GM18870 (cell line): ENCODE data around the gene TAPBPL.

Source experiments
- ATAC-seq: cut with Tn5 transposase; IDR thresholded peaks from one replicate; pipeline ENCODE4 v1.9.1; 2021; ENCODE audit warnings: moderate library complexity; ENCODE audit not compliant: unreplicated experiment

TAPBPL gene

GRCh38 chr12:6435961-6436715 is 15.7 kb upstream of the TAPBPL start:
- ATAC-seq: no peak

- ATAC-seq: no peak
These were observed 14.3 kb upstream of the TAPBPL start for GRCh38 chr12:6437586-6437985.

GRCh38 chr12:6438345-6438744 is 13.5 kb upstream of the TAPBPL start:
- ATAC-seq: no peak

- no peak for ATAC-seq
These were observed 11.5 kb upstream of the TAPBPL start for GRCh38 chr12:6440391-6440790.

GRCh38 chr12:6442836-6443235 is 9.0 kb upstream of the TAPBPL start:
- no peak for ATAC-seq

- no peak for ATAC-seq
These were observed 8.4 kb upstream of the TAPBPL start for GRCh38 chr12:6443361-6443983.

GRCh38 chr12:6444031-6444430 is 7.8 kb upstream of the TAPBPL start:
- no peak for ATAC-seq

- no peak for ATAC-seq
These were observed 6.8 kb upstream of the TAPBPL start, which contains the start of gene CD27 for GRCh38 chr12:6444704-6445688. TSS of gene CD27 (plus strand) at chr12:6444955. CDS start at chr12:6445096, 141 bp downstream.

- no peak for ATAC-seq
These were observed 1.6 kb upstream of the TAPBPL start for GRCh38 chr12:6450091-6450868.

GRCh38 chr12:6450869-6451347 is 934 bp upstream of the TAPBPL start:
- ATAC-seq: no peak

GRCh38 chr12:6452245-6452943 is 552 bp downstream of the TAPBPL start:
- ATAC-seq: no peak

GRCh38 chr12:6452944-6453630 is 1.2 kb downstream of the TAPBPL start:
- ATAC-seq: no peak

GRCh38 chr12:6457220-6457945 is 5.5 kb downstream of the TAPBPL start:
- no peak for ATAC-seq

- ATAC-seq: no peak
These were observed 6.6 kb downstream of the TAPBPL start for GRCh38 chr12:6458281-6459003.

- ATAC-seq: no peak
These were observed 7.1 kb downstream of the TAPBPL start for GRCh38 chr12:6459004-6459337.

- ATAC-seq: no peak
These were observed 9.0 kb downstream of the TAPBPL start for GRCh38 chr12:6460751-6461371.

- ATAC-seq: peak; percentile 66
These were observed 9.8 kb downstream of the TAPBPL start for GRCh38 chr12:6461401-6462233.
